DND-41 (cell line): Measurements from ENCODE around the gene CYTH3.

Experiments
- EZH2 ChIP-seq: IDR thresholded peaks from 3 replicates; pipeline ENCODE4 v1.6.1; 2012; ENCODE audit warnings: borderline replicate concordance, low read depth, mild to moderate bottlenecking, moderate library complexity, low read length, inconsistent platforms; ENCODE audit not compliant: severe bottlenecking
- TF ChIP-seq, protein P1 (sequence below): IDR thresholded peaks from 2 replicates; pipeline ENCODE4 v1.5.1; 2012; ENCODE audit warnings: borderline replicate concordance, low read length, moderate library complexity, mild to moderate bottlenecking; ENCODE audit not compliant: poor library complexity, severe bottlenecking; ENCODE audit errors: extremely low read depth

DNA sequence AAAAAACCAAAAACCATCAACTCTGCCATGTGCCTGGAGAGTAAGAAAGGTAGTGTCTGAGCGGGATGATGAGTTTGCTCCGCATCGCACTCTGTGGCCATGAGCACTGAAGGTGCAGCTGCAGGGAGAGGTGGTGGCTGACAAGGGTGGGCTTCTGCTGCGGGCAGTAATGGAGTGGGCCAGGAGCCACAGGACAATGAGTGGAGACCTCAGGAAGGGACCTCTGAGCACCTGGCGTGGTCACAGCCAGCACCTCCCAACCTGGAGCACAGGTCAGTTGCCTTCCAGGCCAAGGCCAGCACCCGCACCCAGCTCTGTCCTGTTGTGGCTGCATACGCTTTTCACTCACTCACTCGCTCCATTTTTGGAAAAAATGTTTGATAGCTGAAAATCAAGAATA lies 125.8 kb downstream of the CYTH3 start:
- TF ChIP-seq, protein P1, sequence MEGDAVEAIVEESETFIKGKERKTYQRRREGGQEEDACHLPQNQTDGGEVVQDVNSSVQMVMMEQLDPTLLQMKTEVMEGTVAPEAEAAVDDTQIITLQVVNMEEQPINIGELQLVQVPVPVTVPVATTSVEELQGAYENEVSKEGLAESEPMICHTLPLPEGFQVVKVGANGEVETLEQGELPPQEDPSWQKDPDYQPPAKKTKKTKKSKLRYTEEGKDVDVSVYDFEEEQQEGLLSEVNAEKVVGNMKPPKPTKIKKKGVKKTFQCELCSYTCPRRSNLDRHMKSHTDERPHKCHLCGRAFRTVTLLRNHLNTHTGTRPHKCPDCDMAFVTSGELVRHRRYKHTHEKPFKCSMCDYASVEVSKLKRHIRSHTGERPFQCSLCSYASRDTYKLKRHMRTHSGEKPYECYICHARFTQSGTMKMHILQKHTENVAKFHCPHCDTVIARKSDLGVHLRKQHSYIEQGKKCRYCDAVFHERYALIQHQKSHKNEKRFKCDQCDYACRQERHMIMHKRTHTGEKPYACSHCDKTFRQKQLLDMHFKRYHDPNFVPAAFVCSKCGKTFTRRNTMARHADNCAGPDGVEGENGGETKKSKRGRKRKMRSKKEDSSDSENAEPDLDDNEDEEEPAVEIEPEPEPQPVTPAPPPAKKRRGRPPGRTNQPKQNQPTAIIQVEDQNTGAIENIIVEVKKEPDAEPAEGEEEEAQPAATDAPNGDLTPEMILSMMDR: no peak
- no peak for TF ChIP-seq EZH2
